WERI-Rb-1 (cell line): Measurements from ENCODE around the gene NDUFV3.

Experiments used
- DNase-seq: peaks from one replicate; pipeline ENCODE4 v3.0.0-alpha.2; 2020
- H3K27ac ChIP-seq: fragments of 250-450 bp; sonication (Bioruptor Pico); 2 replicates; pipeline ENCODE4 v1.5.1; 2020; ENCODE audit warnings: mild to moderate bottlenecking, moderate library complexity
- H3K27me3 ChIP-seq: fragments of 250-450 bp; sonication (Bioruptor Pico); 2 replicates; pipeline ENCODE4 v1.5.1; 2021; ENCODE audit warnings: mild to moderate bottlenecking, low read depth, moderate library complexity; ENCODE audit not compliant: insufficient read depth, severe bottlenecking
- H3K36me3 ChIP-seq: fragments of 250-450 bp; sonication (Bioruptor Pico); 2 replicates; pipeline ENCODE4 v1.5.1; 2020; ENCODE audit warnings: mild to moderate bottlenecking, moderate library complexity
- H3K4me3 ChIP-seq: 2 replicates; pipeline ENCODE4 v1.5.1; 2011; ENCODE audit warnings: low read depth, mild to moderate bottlenecking, control low read depth, low read length
- H3K9me3 ChIP-seq: fragments of 250-450 bp; sonication (Bioruptor Pico); 2 replicates; pipeline ENCODE4 v1.5.1; 2021; ENCODE audit warnings: mild to moderate bottlenecking, moderate library complexity; ENCODE audit not compliant: severe bottlenecking
- CTCF ChIP-seq: IDR thresholded peaks from 2 replicates; pipeline ENCODE4 v1.5.1; 2011; ENCODE audit warnings: low read depth, mild to moderate bottlenecking, control low read depth, inconsistent platforms, low read length

The NDUFV3 gene

DNA sequence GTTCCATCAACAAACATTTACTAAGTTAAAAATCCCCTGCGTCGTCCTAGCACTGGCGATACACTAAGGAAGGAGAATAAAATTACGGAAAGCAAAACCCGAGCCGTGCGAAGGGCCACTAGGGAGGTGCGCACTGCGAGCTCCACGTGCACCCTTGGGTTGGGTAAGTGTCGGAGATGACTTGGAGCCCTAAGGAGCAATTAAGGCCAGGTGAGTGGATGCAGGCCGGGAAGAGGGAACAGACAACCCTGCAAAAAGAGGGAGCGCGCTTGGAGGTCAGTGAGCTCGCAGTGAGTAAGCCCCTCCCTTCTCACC is 14.5 kb upstream of the NDUFV3 start:
- H3K4me3 ChIP-seq: peak overlapping the region; percentile 90
- H3K27ac ChIP-seq: peak overlapping the region; percentile 92
- DNase-seq: no peak
- no peak for TF ChIP-seq CTCF
- no peaks in the 10 kb centered on the region for H3K9me3 ChIP-seq
- peaks cover 28% of the 10 kb centered on the region for H3K36me3 ChIP-seq
- H3K27me3 ChIP-seq: no peaks in the 10 kb centered on the region

GRCh38 chr21:42878993-42879787 is 13.9 kb upstream of the NDUFV3 start, which contains the start of gene WDR4:
WDR4 (minus strand) TSS chr21:42879539; CDS start chr21:42879495, 44 bp downstream.
- H3K27ac ChIP-seq: peak within 1 kb of the TSS; percentile 92
- DNase-seq: peak; percentile 99
- peak within 1 kb of the TSS; percentile 90 for H3K4me3 ChIP-seq
- H3K9me3 ChIP-seq: no peaks in the 10 kb centered on the region
- peaks cover 29% of the 10 kb centered on the region for H3K36me3 ChIP-seq
- no peaks in the 10 kb centered on the region for H3K27me3 ChIP-seq
- TF ChIP-seq CTCF: no peak

DNA sequence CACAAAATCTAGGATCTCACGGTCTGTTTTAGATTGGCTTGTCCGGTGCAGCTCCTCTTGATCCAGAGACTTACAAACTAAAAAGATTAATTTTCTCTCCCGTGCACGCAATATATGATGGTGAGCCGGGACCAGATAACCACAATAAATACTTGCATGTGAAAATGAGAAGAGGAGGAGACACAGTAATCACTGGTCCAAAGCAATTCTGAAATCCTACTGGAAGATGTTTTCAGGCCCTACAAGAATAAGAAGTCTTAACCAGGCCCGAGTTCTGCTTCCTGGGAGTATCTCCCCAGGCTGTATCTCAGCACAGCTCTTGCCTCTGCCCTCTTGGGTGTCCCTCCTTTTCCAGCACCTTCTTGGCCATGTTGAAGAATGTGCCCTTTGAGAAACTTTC is 12.8 kb upstream of the NDUFV3 start:
- H3K27ac ChIP-seq: no peak overlapping the region
- H3K9me3 ChIP-seq: no peaks in the 10 kb centered on the region
- H3K4me3 ChIP-seq: no peak overlapping the region
- TF ChIP-seq CTCF: no peak
- H3K27me3 ChIP-seq: no peaks in the 10 kb centered on the region
- peaks cover 21% of the 10 kb centered on the region for H3K36me3 ChIP-seq
- DNase-seq: no peak

DNA sequence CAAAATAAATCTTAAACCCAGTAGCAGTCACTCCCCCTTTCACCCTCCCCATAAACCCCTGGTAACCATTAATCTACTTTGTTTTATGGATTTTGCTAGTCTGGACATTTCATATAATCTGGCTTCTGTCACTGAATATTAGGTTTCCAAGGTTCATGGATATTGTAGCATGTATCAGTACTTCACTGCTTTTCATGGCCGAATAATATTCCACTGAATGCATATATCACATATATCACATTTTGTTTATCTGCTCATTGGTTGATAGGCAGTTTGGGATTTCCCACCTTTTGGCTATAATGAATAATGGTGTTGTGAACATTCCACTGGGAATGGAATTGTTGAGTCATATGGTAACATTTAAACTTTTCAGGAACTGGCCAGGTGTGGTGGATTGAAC is 9.2 kb upstream of the NDUFV3 start:
- DNase-seq: no peak
- H3K36me3 ChIP-seq: peaks cover 8% of the 10 kb centered on the region
- H3K4me3 ChIP-seq: no peak overlapping the region
- H3K27me3 ChIP-seq: no peaks in the 10 kb centered on the region
- H3K9me3 ChIP-seq: no peaks in the 10 kb centered on the region
- no peak for TF ChIP-seq CTCF
- no peak overlapping the region for H3K27ac ChIP-seq

DNA sequence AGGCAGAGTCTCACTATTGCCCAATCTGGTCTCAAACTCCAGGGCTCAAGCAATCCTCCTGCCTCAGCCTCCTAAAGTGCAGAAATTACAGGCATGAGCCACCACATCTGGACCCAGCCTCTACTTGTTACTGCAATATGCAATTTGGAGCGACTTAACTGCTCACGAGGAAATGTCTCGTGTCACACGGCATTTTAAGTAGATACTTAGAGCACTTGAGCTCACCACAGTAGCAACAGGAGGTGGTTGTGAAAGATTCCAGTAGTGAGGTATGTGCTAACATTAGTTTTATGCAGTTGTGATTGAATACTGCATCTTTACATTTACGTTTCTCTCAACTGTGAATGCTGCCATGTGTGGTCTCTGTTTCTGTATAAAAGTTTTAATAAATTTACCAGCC is 5.8 kb upstream of the NDUFV3 start:
- no peak for TF ChIP-seq CTCF
- no peaks in the 10 kb centered on the region for H3K27me3 ChIP-seq
- peaks cover 4% of the 10 kb centered on the region for H3K36me3 ChIP-seq
- DNase-seq: no peak
- H3K9me3 ChIP-seq: no peaks in the 10 kb centered on the region
- H3K27ac ChIP-seq: no peak overlapping the region
- no peak overlapping the region for H3K4me3 ChIP-seq

DNA sequence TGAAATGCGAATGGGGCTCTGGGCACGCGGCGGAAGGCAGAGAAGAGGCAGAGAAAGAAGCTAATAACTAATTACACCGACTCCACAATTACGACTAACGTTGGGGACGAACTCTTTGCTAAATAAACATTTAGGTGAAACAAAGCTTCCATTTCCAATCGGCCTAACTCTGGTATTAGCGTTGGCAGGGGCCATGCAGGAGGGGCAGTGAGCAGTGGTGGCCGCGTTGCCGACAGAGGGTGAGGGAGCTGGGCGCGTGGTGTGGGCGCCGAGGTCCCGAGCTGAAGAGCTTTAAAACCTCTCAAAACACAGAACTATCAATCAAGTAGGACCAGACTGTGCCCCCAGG is 553 bp upstream of the NDUFV3 start:
- no peak for DNase-seq
- no peaks in the 10 kb centered on the region for H3K27me3 ChIP-seq
- H3K36me3 ChIP-seq: peaks cover 29% of the 10 kb centered on the region
- no peaks in the 10 kb centered on the region for H3K9me3 ChIP-seq
- H3K27ac ChIP-seq: peak overlapping the region; percentile 82
- peak overlapping the region; percentile 91 for H3K4me3 ChIP-seq
- TF ChIP-seq CTCF: no peak
